Measurements from ENCODE around the gene TIMM22.

DNA sequence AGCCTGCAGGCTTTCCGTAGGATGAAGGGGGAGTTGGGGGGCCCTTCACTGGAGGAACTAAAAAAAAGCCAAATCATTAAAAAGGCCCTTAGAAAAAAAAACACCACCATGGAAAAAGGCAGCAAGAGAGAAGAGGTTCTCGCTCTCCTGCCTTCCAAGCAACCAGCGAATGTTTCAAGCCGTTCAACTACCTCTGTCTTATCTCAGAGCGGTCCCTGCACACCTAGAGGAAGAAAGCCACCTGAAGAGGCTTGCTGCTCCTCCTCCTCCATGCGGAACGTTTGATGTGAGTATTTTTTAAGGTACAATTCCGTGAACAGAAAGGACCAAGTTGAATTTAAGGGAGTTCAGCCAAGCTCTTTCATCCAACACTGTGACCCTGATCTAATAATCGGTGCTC is 26.6 kb upstream of the TIMM22 start:
- TF ChIP-seq POLR2A (IDR thresholded peaks at IDR 0.05) = no peak
- TF ChIP-seq, protein P1, sequence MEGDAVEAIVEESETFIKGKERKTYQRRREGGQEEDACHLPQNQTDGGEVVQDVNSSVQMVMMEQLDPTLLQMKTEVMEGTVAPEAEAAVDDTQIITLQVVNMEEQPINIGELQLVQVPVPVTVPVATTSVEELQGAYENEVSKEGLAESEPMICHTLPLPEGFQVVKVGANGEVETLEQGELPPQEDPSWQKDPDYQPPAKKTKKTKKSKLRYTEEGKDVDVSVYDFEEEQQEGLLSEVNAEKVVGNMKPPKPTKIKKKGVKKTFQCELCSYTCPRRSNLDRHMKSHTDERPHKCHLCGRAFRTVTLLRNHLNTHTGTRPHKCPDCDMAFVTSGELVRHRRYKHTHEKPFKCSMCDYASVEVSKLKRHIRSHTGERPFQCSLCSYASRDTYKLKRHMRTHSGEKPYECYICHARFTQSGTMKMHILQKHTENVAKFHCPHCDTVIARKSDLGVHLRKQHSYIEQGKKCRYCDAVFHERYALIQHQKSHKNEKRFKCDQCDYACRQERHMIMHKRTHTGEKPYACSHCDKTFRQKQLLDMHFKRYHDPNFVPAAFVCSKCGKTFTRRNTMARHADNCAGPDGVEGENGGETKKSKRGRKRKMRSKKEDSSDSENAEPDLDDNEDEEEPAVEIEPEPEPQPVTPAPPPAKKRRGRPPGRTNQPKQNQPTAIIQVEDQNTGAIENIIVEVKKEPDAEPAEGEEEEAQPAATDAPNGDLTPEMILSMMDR (IDR thresholded peaks at IDR 0.05) = no peak

Measured in adrenal gland (tissue), 5 donors.